ENCODE measurements around the gene SMG9.

The SMG9 gene

GRCh38 chr19:43720936-43721335, 33.8 kb downstream of the SMG9 start:
- no peak for DNase-seq

- DNase-seq: no peak
These were observed 34.8 kb downstream of the SMG9 start for GRCh38 chr19:43719918-43720317.

GRCh38 chr19:43719378-43719868, 35.3 kb downstream of the SMG9 start:
- DNase-seq: no peak

- DNase-seq: no peak
These were observed 36.0 kb downstream of the SMG9 start for GRCh38 chr19:43718627-43719377.

GRCh38 chr19:43715776-43716175, 39.0 kb downstream of the SMG9 start, which contains the start of gene IRGC:
Gene IRGC, plus strand, starts transcription at chr19:43716076. Its CDS starts 2,483 bp downstream, at chr19:43718559.
- no peak for DNase-seq

- DNase-seq: no peak
These were observed 41.6 kb downstream of the SMG9 start for GRCh38 chr19:43713208-43713607.

GRCh38 chr19:43711751-43712355, 42.9 kb downstream of the SMG9 start:
- DNase-seq: no peak

- no peak for DNase-seq
These were observed 46.0 kb downstream of the SMG9 start for GRCh38 chr19:43708716-43709115.

- no peak for DNase-seq
These were observed 47.5 kb downstream of the SMG9 start for GRCh38 chr19:43707158-43707712.

GRCh38 chr19:43705729-43706128, 49.0 kb downstream of the SMG9 start:
- no peak for DNase-seq

- DNase-seq: no peak
These were observed 50.6 kb downstream of the SMG9 start for GRCh38 chr19:43704002-43704705.

GRCh38 chr19:43700395-43701000, 54.3 kb downstream of the SMG9 start:
- no peak for DNase-seq

GRCh38 chr19:43699506-43700394, 55.0 kb downstream of the SMG9 start:
- no peak for DNase-seq

- no peak for DNase-seq
These were observed 57.5 kb downstream of the SMG9 start for GRCh38 chr19:43697295-43697694.

- no peak for DNase-seq
These were observed 58.6 kb downstream of the SMG9 start for GRCh38 chr19:43695985-43696704.

GRCh38 chr19:43694553-43694952, 60.2 kb downstream of the SMG9 start:
- no peak for DNase-seq

GRCh38 chr19:43692877-43693276, 61.9 kb downstream of the SMG9 start:
- DNase-seq: no peak

GRCh38 chr19:43692385-43692784, 62.4 kb downstream of the SMG9 start:
- no peak for DNase-seq

- no peak for DNase-seq
These were observed 63.0 kb downstream of the SMG9 start for GRCh38 chr19:43691755-43692154.

- DNase-seq: no peak
These were observed 63.9 kb downstream of the SMG9 start for GRCh38 chr19:43690890-43691289.

- no peak for DNase-seq
These were observed 64.3 kb downstream of the SMG9 start for GRCh38 chr19:43690444-43690843.
